ENCODE data around the gene FAM227A. TPM values are rescaled to one million over a fixed set of nuclear protein-coding genes. Genes with fewer than 3 reads are reported as not detected.

The FAM227A gene
- total RNA-seq, 3 donors from 2014 or later (not counting 1 experiment from before 2014, with no cell fraction given) = 0.07 to 0.29 (median 0.28) TPM

DNA sequence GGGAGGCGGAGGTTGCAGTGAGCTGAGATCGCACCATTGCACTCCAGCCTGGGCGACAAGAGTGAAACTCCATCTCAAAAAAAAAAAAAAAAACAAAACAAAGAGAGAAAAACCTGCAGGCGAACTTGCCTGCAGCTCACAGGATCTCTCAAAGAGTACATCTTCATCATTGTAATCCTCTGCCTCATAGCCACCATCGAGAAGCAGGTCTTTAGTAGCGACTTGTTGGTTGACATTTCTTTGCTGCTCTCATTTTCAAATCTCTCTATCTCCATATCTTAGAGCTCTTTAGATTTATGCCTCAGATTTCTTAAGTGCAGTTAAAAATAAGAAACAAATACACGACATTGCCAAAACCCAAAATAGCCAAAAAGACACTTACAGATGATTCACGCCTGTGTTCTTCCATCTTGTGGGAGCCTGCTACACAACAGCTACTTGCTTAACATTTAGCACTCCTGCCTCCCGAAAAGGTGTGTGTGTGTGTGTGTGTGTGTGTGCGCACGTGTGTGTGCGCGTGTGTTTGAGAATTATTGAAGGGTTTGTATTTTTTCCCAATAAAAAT is 14.6 kb downstream of the FAM227A start:
- no peak for ATAC-seq
- no peak for DNase-seq
- 94% methylated on average over 8 of the region's 13 CpGs for WGBS (ENCODE audit: insufficient coverage)

DNA sequence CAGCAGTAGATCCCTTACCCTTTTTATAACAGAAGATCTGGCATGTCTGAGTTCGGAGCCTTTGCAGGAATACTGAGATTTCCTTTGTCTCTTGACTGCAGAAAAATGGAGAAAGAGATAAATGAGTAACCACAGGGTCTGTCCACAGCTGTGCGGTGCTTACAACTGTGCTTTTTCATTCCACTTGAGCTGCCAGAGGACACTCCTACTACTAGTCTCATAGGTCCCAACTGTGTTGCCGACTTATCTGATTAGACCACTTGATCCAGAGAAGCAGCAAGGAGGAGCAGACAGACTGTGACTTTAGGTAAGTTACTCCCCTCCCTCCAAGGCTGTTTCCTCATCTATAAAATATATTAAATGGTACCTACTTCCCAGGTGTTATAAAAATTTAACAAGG is 17.5 kb downstream of the FAM227A start:
- ATAC-seq (no peak), DNase-seq (no peak)
- Mint-ChIP-seq H3K27me3 (ENCODE audit: low read depth in 2 of 2) (peaks cover 0 to 6% of the 10 kb centered on the region in 2 donors), H3K4me1 (no peaks in the 10 kb centered on the region), H3K36me3 (no peaks in the 10 kb centered on the region), H3K9me3 (no peaks in the 10 kb centered on the region), H3K4me3 (no peak overlapping the region), H3K27ac (no peak overlapping the region)
- Histone ChIP-seq H3K4me3 (ENCODE audit: low read length) (no peak overlapping the region), H3K27me3 (ENCODE audit: control insufficient read depth, insufficient read depth, low read length) (no peaks in the 10 kb centered on the region), H3K4me1 (ENCODE audit: control insufficient read depth, insufficient read depth, low read length) (no peaks in the 10 kb centered on the region), H3K36me3 (ENCODE audit: control insufficient read depth, insufficient read depth, low read length) (no peaks in the 10 kb centered on the region), H3K27ac (ENCODE audit: low read length) (no peak overlapping the region), H3K9me3 (ENCODE audit: control insufficient read depth, insufficient read depth, low read length) (no peaks in the 10 kb centered on the region)
- TF ChIP-seq, protein P1, sequence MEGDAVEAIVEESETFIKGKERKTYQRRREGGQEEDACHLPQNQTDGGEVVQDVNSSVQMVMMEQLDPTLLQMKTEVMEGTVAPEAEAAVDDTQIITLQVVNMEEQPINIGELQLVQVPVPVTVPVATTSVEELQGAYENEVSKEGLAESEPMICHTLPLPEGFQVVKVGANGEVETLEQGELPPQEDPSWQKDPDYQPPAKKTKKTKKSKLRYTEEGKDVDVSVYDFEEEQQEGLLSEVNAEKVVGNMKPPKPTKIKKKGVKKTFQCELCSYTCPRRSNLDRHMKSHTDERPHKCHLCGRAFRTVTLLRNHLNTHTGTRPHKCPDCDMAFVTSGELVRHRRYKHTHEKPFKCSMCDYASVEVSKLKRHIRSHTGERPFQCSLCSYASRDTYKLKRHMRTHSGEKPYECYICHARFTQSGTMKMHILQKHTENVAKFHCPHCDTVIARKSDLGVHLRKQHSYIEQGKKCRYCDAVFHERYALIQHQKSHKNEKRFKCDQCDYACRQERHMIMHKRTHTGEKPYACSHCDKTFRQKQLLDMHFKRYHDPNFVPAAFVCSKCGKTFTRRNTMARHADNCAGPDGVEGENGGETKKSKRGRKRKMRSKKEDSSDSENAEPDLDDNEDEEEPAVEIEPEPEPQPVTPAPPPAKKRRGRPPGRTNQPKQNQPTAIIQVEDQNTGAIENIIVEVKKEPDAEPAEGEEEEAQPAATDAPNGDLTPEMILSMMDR (IDR thresholded peaks at IDR 0.05) = no peak
- intact Hi-C loops (cut with micrococcal nuclease) = no loop called here
- WGBS (ENCODE audit: insufficient coverage) = 87% methylated on average over 3 of the region's 3 CpGs

More for the DNA sequence above, 14.6 kb downstream of the FAM227A start:
- Histone ChIP-seq H3K36me3 (ENCODE audit: control insufficient read depth, insufficient read depth, low read length) (no peaks in the 10 kb centered on the region), H3K27me3 (ENCODE audit: control insufficient read depth, insufficient read depth, low read length) (no peaks in the 10 kb centered on the region), H3K4me3 (ENCODE audit: low read length) (no peak overlapping the region), H3K9me3 (ENCODE audit: control insufficient read depth, insufficient read depth, low read length) (no peaks in the 10 kb centered on the region), H3K27ac (ENCODE audit: low read length) (no peak overlapping the region), H3K4me1 (ENCODE audit: control insufficient read depth, insufficient read depth, low read length) (no peaks in the 10 kb centered on the region)
- Mint-ChIP-seq H3K4me1 (no peaks in the 10 kb centered on the region), H3K27me3 (ENCODE audit: low read depth in 2 of 2) (peaks cover 0 to 2% of the 10 kb centered on the region in 2 donors), H3K27ac (no peak overlapping the region), H3K4me3 (no peak overlapping the region), H3K9me3 (no peaks in the 10 kb centered on the region), H3K36me3 (no peaks in the 10 kb centered on the region)
- TF ChIP-seq, protein P1 (IDR thresholded peaks at IDR 0.05) = no peak
- intact Hi-C loops (cut with micrococcal nuclease) = no loop called here

DNA sequence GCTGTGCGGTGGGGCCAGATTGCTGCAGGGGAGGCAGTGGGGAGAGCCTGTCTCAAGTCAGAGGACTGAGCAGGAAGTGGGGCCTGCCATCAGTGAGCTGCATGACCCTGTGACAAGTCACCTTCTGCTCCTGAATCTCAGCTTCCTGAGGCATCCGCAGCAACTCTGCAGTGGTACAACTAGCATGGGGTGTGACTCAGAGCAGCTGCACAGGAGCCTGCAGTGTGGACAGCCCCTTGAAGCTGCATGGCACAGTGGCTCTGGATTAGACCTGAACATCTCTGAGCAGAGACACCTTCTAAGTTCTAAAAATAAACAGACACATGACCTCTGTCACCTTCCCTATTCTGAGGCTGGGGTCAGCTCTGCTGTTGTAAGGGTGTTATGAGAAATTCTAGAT is 18.0 kb downstream of the FAM227A start:
- Mint-ChIP-seq H3K27me3 (ENCODE audit: low read depth in 2 of 2) (peaks cover 0 to 6% of the 10 kb centered on the region in 2 donors), H3K9me3 (no peaks in the 10 kb centered on the region)
- intact Hi-C loops (cut with micrococcal nuclease) = no loop called here

More for the DNA sequence above, 18.0 kb downstream of the FAM227A start:
- ATAC-seq (no peak), DNase-seq (no peak)
- TF ChIP-seq, protein P1 (IDR thresholded peaks at IDR 0.05) = no peak
- H3K27ac Mint-ChIP-seq = no peak overlapping the region
- H3K4me3 Mint-ChIP-seq = no peak overlapping the region
- 94% methylated on average over 2 of the region's 2 CpGs for WGBS (ENCODE audit: insufficient coverage)
- Histone ChIP-seq H3K27ac (ENCODE audit: low read length) (no peak overlapping the region), H3K36me3 (ENCODE audit: control insufficient read depth, insufficient read depth, low read length) (no peaks in the 10 kb centered on the region), H3K4me3 (ENCODE audit: low read length) (no peak overlapping the region), H3K27me3 (ENCODE audit: control insufficient read depth, insufficient read depth, low read length) (no peaks in the 10 kb centered on the region), H3K4me1 (ENCODE audit: control insufficient read depth, insufficient read depth, low read length) (no peaks in the 10 kb centered on the region), H3K9me3 (ENCODE audit: control insufficient read depth, insufficient read depth, low read length) (no peaks in the 10 kb centered on the region)
- H3K36me3 Mint-ChIP-seq = no peaks in the 10 kb centered on the region
- H3K4me1 Mint-ChIP-seq = no peaks in the 10 kb centered on the region
